Breast epithelium (tissue), 4 donors: ENCODE results near the gene PDE4D. TPM values are rescaled to one million over a fixed set of nuclear protein-coding genes. Genes with fewer than 3 reads are reported as not detected.

Experiments used
- DNase-seq, 2 donors: peaks; one replicate each; pipeline ENCODE4 v3.0.0-alpha.2; 2019; ENCODE audit warnings: low spot score in 2 of 2
- H3K27ac ChIP-seq, 2 donors: fragments of 200-600 bp; sonication (generic) in 1 of 2; one replicate each; pipeline ENCODE4 v1.5.1; 2016 to 2019; ENCODE audit warnings: mild to moderate bottlenecking in 1 of 2
- H3K27me3 ChIP-seq, 2 donors: fragments of 200-600 bp; sonication (generic) in 1 of 2; one replicate each; pipeline versions ENCODE4 v1.5.1 to v1.6.0; 2017 to 2019; ENCODE audit warnings: control low read depth in 1 of 2, mild to moderate bottlenecking in 1 of 2
- H3K36me3 ChIP-seq: fragments of 200-600 bp; one replicate; pipeline ENCODE4 v1.5.1; 2019
- H3K4me1 ChIP-seq, 2 donors: fragments of 200-600 bp; sonication (generic); one replicate each; pipeline ENCODE4 v1.5.1; 2016 to 2019; ENCODE audit warnings: control low read depth in 1 of 2
- H3K4me3 ChIP-seq, 3 donors: fragments of 200-600 bp; sonication (generic); 1 replicate in 2 of 3; 2 replicates in 1 of 3; pipeline ENCODE4 v1.5.1; 2016 to 2019; ENCODE audit warnings: mild to moderate bottlenecking in 3 of 3, moderate library complexity in 2 of 3
- H3K9me3 ChIP-seq, 2 donors: fragments of 200-600 bp; sonication (generic) in 1 of 2; one replicate each; pipeline ENCODE4 v1.5.1; 2016 to 2019; ENCODE audit warnings: control low read depth in 1 of 2
- CTCF ChIP-seq, 3 donors: fragments of 450-650 bp; IDR thresholded peaks; one replicate each; pipeline ENCODE4 v1.5.1; 2016 to 2017; ENCODE audit warnings: antibody characterized with exemption in 3 of 3, mild to moderate bottlenecking in 3 of 3, moderate library complexity in 3 of 3
- POLR2A ChIP-seq: fragments of 450-650 bp; IDR thresholded peaks from one replicate; pipeline ENCODE4 v1.6.1; 2016; ENCODE audit warnings: antibody characterized with exemption, mild to moderate bottlenecking, moderate library complexity
- POLR2AphosphoS5 ChIP-seq, 3 donors: sonication (generic); formaldehyde crosslinking; IDR thresholded peaks; one replicate each; pipeline ENCODE4 v1.6.1; 2017; ENCODE audit warnings: antibody characterized with exemption in 3 of 3
- intact Hi-C: fragments of 100-400 bp; cut with DNase I; formaldehyde crosslinking; loops from one replicate; pipeline ENCODE4 v1.15.1; 2023; ENCODE audit warnings: low total_unique reads
- total RNA-seq, 3 donors: library from RNA; depleted of rRNA; stranded (reverse); fragments of >200 nt; gene quantifications; one replicate each; pipeline ENCODE4 v1.1.0, GENCODE V29; 2016

The PDE4D gene
- total RNA-seq, 3 donors from 2014 or later, result 14.4 to 37.4 (median 28.2) TPM

- H3K9me3 ChIP-seq, result no peaks in the 10 kb centered on the region
- H3K27ac ChIP-seq, result no peak overlapping the region
- no peaks in the 10 kb centered on the region for H3K27me3 ChIP-seq
- intact Hi-C loops, result no loop called here
- no peaks in the 10 kb centered on the region for H3K36me3 ChIP-seq
- no peak for DNase-seq
- H3K4me3 ChIP-seq, result no peak overlapping the region
- no peaks in the 10 kb centered on the region for H3K4me1 ChIP-seq
- TF ChIP-seq POLR2AphosphoS5 (IDR thresholded peaks at IDR 0.05) (no peak), CTCF (IDR thresholded peaks at IDR 0.05) (no peak), POLR2A (no peak)
Measured at GRCh38 chr5:59182760-59183159, 710.8 kb downstream of the PDE4D start.

- H3K4me3 ChIP-seq, result no peak overlapping the region
- intact Hi-C loops, result no loop called here
- no peaks in the 10 kb centered on the region for H3K9me3 ChIP-seq
Measured at GRCh38 chr5:59180515-59180914, 713.0 kb downstream of the PDE4D start.

GRCh38 chr5:59179704-59180103 is 713.8 kb downstream of the PDE4D start:
- intact Hi-C loops, result no loop called here
- DNase-seq, result no peak
- no peak overlapping the region for H3K4me3 ChIP-seq
- no peaks in the 10 kb centered on the region for H3K36me3 ChIP-seq
- H3K9me3 ChIP-seq, result no peaks in the 10 kb centered on the region
- H3K4me1 ChIP-seq, result no peaks in the 10 kb centered on the region
- H3K27me3 ChIP-seq, result no peaks in the 10 kb centered on the region
- H3K27ac ChIP-seq, result no peak overlapping the region
- TF ChIP-seq POLR2AphosphoS5 (IDR thresholded peaks at IDR 0.05), result no peak
- no peak for TF ChIP-seq CTCF (IDR thresholded peaks at IDR 0.05)
- TF ChIP-seq POLR2A, result no peak

More at GRCh38 chr5:59180515-59180914, 713.0 kb downstream of the PDE4D start:
- Histone ChIP-seq H3K27ac (no peak overlapping the region), H3K4me1 (no peaks in the 10 kb centered on the region), H3K36me3 (no peaks in the 10 kb centered on the region), H3K27me3 (no peaks in the 10 kb centered on the region)
- TF ChIP-seq POLR2AphosphoS5 (IDR thresholded peaks at IDR 0.05) (no peak), CTCF (IDR thresholded peaks at IDR 0.05) (no peak), POLR2A (no peak)
- DNase-seq, result no peak

- intact Hi-C loops, result no loop called here
- DNase-seq, result no peak
- H3K27me3 ChIP-seq, result no peaks in the 10 kb centered on the region
- no peaks in the 10 kb centered on the region for H3K9me3 ChIP-seq
- no peak overlapping the region for H3K4me3 ChIP-seq
- TF ChIP-seq POLR2A (no peak), POLR2AphosphoS5 (IDR thresholded peaks at IDR 0.05) (no peak), CTCF (IDR thresholded peaks at IDR 0.05) (no peak)
- no peaks in the 10 kb centered on the region for H3K36me3 ChIP-seq
- no peaks in the 10 kb centered on the region for H3K4me1 ChIP-seq
- H3K27ac ChIP-seq, result no peak overlapping the region
Measured at GRCh38 chr5:59178482-59178881, 715.0 kb downstream of the PDE4D start.

GRCh38 chr5:59178071-59178470 is 715.5 kb downstream of the PDE4D start:
- H3K27ac ChIP-seq, result no peak overlapping the region
- no peaks in the 10 kb centered on the region for H3K27me3 ChIP-seq
- no peak for TF ChIP-seq POLR2AphosphoS5 (IDR thresholded peaks at IDR 0.05)
- no peaks in the 10 kb centered on the region for H3K4me1 ChIP-seq
- H3K36me3 ChIP-seq, result no peaks in the 10 kb centered on the region
- no peaks in the 10 kb centered on the region for H3K9me3 ChIP-seq
- DNase-seq, result no peak
- no peak overlapping the region for H3K4me3 ChIP-seq
- intact Hi-C loops, result no loop called here

- no peaks in the 10 kb centered on the region for H3K9me3 ChIP-seq
- H3K27ac ChIP-seq, result no peak overlapping the region
- no peak overlapping the region for H3K4me3 ChIP-seq
- H3K4me1 ChIP-seq, result no peaks in the 10 kb centered on the region
- intact Hi-C loops, result no loop called here
- no peaks in the 10 kb centered on the region for H3K27me3 ChIP-seq
- no peak for DNase-seq
- TF ChIP-seq POLR2A, result no peak
- TF ChIP-seq CTCF (IDR thresholded peaks at IDR 0.05), result no peak
- no peak for TF ChIP-seq POLR2AphosphoS5 (IDR thresholded peaks at IDR 0.05)
- no peaks in the 10 kb centered on the region for H3K36me3 ChIP-seq
Measured at GRCh38 chr5:59177644-59178043, 715.9 kb downstream of the PDE4D start.
